ENCODE measurements around the gene AMACR.
"Not testable (repeated sequence)": the region's sequence is repeated elsewhere in the genome, so short reads cannot be mapped to it uniquely, and the experiment has no call there.

The AMACR gene

DNA sequence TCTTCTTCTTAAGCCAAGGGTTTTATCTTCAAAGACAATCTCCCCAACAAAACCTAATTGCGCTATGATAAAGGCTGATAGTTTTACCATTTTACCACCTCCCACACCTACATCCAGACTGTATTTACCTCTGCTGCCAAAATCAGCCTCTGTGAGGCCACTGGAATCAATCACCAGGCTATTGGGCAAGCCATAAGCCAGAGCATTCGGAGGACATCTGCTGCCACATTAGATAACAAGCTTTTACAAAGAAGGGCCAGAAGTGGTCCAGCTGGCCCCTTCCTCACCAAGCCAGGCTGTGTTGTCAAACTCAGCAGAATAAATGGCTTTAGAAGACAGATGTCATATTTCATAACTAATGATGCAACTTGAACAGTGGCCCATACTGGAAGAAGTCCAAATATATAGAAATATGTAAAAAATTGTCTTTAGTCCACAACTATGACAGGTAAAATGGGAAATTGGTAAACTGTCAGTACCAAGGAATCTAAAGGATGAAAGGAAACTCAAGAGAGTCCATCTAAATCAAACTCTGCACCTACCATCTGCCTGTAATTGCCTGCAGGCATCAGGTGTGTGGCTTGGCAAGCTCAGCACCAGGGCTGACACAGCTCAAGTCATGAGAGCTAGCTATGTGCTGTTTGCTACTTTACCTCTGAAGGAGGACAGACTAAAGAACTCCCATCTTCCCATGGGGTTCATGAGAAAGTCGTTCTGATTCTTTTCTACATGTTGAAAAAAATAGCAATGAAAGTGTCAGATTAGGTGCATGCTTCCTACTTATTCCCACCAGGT, 39.4 kb downstream of the AMACR start:
- no peak for DNase-seq (ENCODE audit: low spot score)

DNA sequence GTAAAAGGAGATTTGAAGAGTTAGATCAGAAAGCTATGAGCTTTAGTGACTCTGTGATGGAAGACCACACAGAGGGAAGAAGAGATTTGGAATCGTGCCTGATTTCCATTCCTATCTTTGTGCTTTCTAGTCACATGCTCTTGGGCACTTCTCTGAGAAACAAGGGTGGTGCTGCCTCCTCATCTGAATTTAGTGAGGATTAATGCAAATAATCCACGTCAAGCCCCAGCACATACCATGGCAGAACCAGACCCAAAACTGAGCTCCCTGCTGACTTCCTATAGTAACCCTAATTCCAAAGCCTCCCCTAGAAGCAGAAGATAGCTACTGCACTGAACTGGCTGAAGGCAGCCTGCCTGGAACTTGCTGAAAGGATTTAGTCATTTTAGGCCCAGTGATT, 41.0 kb downstream of the AMACR start:
- no peak for DNase-seq (ENCODE audit: low spot score)

DNA sequence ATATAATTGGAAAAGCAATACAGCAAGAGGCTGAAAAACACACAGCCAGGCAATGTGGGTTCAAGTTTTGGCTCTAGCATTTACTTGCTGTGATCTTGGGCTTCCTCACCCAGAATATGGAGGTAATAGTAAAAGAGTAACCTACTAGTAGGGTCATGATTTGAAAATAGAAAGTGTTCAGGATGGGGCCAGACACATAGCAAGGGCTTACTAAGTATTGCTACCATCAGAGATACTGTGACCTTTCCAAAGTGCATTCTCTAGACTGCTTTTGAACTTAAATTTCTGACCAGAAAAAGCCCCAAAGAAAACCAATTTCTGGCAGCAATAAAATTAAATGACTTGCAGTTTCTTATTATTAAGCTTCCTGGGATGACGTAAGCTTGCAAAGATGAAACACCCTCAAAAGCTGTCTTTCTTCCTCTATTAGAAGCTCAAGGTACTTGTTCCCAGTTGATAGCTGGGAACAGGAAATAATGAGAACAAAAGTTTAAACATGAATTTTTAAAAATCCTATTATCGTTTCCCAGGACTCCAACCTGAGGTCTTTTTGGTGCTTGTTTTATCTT, 43.6 kb downstream of the AMACR start:
- no peak for DNase-seq (ENCODE audit: low spot score)

DNA sequence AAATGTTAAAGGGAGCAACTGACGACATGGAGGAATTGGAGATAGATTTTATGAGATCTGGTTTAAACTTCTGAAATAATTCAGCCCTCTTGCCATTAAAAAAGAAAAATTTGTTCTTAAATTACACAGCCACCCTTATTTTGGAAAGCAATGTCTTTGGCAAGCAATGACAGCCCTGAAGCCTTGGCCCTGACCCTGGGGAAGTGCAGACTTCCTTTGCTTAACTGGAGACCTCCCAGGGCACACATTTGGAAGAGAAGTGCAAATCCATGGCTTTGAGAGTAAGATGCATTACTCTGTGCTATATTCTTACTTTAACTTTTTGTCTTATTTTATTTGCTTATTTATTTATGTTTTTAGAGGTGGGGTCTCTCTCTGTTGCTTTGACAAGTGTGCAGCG, 49.7 kb downstream of the AMACR start:
- no peak for DNase-seq (ENCODE audit: low spot score)

DNA sequence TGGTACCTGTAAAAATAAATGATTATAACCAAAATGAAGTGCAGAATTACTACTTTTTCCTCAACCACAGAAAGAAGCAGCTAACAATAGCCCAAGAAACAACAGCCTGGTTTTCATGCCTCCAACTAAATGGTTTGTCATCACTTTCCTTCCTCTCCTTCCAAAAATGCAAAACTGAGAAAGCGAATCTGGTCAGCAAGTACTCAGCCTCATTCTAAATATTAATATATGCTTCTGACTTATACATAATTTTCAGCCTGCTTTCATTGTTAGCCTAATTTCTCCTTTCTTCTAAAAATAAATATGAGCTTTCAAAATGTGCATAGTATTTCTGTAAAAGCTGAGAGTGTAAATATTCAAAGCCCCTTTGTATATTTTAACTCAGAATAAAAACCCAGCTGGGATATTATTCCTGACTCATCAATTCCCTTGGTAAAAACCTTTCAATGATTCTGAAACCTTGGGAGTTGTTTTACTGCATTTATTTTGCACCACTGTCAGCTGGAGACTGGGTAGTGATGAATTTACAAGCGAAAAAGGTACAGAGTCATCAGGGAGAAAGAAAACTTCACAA, 50.2 kb downstream of the AMACR start:
- DNase-seq (ENCODE audit: low spot score): no peak

DNA sequence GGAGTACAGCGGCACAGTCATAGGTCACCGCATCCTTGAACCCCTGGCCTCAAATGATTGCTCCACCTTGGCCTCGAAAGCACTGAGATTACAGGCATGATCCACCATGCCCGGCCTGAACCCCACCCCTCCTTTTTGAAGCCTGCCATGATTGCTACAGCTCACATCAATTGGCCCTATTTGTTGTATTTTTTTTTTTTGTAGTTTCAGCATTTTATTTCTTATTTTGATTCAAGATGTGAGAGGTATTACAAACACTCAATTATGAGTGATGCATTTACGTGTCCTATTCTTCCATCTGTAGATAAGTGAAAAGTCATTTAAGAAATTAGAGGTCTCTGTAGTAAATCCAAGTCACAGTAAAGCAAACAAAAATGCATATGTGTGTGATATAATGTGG, 55.7 kb downstream of the AMACR start:
- DNase-seq (ENCODE audit: low spot score): not testable (repeated sequence)

DNA sequence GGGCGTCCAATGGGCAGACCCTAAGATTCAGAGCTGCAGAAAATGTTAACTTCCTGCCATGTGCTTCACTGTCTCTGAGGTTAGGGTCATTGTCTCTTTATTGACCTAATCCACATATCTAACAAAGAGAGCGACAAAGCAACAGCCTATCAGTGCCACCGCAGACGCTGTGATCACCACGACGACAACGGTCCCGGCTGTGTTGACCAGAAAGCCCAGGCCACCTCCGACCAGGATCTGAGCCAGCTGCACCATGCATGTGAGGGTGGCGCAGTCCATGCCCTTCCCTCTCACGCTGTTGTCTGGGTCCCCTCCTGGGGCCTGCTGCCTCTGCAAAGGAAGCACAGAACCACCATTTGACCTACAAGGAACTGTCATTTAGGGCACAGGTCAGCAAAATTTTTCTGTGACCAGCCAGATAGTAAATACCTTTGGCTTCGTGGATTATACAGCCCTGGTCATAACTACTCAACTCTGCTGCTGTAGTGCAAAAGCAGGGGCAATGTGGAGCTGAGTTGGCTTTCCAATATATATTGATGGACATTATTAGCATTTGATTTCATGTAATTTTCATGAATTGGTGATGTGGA, 63.2 kb downstream of the AMACR start:
- DNase-seq (ENCODE audit: low spot score): no peak

DNA sequence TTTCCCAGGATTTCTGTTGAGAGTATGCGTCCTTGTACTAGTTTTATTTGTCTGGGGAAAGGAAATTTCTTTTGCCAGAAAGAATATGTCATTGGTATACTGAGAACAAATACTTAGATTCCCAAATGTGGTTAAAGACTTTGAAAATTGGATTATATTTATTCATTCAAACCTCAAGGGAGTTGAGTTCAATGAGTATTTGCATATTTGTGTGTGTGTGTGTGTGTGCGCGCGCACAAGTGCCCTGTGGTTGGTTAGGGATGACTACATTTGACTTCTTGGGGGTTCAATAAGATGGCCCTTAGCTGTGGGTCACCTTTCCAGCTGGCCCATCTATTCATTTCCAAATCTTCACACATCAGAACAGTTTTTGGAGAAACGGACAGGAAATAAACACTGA, 66.8 kb downstream of the AMACR start:
- no peak for DNase-seq (ENCODE audit: low spot score)

DNA sequence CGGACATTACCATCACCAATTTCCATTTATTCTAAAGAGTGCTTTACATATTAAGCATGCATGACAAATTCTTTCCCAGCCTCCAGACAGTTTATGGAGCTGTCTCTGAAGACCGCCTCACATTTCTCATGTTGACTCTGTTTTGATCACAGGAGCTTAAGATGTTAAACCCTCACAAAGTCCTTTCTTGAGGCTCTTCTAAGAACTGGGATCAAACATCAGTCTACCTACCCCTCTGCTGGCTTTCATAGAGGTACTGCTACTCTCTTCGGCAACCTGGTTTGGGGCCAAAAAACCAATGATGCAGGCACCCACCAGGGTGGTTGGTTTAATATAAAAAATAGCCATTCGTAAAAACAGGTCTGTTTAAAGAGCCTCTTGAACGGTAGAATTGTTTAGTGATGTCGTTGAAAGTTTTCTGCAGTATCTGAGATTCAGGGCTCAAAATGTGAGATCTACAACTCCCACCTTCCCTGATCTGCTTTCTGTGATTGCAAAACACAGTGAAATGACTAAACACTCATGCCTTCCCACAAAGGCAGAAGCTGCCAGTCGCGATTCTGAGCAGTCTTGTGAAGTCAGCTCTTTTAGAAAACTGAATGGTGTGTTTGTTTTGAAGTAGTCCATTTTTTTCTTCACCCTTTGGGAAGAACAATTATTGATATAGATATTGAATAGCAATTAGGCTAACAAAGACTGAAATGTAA, 68.1 kb downstream of the AMACR start:
- DNase-seq (ENCODE audit: low spot score): no peak

DNA sequence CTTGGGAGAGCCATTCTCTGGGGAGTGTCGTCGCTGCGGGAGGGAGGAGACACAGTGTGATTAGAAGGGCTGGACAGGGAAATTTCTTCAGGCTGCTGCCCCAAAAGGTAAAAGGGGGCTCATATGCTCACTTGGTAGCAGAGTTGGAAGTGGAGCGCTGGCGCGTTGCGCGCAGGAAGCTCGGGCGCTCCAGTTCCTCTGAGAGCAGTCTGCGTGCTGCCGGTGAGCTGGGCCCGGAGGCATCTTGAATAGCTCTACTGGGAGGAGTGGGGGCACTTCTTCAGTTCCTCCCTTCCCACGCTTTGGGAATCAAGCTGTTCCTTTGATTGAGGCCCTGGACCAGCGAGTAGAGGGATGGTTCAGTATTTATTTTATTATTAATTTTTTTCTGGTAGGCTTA, 69.0 kb downstream of the AMACR start:
- DNase-seq (ENCODE audit: low spot score): no peak

DNA sequence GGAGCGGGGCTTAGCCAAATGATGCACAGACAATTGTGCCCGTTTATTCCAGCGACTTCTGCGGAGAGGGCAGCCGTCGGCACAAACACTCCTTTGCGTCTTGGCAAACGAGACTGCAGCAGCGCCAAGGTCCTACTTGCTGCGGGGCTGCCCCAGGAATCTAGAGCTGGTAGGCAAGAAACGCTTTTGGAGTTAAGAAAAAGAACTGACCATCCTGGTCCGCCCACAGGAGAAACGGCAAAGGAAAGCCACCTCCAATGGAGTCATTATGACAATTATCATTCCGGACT, 69.4 kb downstream of the AMACR start:
- DNase-seq (ENCODE audit: low spot score): no peak

DNA sequence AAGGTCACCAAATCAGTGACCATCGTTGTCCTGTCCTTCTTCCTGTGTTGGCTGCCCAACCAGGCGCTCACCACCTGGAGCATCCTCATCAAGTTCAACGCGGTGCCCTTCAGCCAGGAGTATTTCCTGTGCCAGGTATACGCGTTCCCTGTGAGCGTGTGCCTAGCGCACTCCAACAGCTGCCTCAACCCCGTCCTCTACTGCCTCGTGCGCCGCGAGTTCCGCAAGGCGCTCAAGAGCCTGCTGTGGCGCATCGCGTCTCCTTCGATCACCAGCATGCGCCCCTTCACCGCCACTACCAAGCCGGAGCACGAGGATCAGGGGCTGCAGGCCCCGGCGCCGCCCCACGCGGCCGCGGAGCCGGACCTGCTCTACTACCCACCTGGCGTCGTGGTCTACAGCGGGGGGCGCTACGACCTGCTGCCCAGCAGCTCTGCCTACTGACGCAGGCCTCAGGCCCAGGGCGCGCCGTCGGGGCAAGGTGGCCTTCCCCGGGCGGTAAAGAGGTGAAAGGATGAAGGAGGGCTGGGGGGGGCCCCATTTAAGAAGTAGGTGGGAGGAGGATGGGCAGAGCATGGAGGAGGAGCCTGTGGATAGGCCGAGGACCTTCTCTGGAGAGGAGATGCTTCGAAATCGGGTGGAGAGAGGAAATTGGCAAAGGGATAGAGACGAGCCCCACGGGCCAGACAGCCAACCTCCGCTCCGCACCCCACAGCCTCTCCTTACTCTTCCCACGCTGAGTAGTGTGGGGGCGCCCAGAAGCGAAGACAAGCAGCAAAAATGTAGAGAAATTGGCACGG, 69.9 kb downstream of the AMACR start:
- no peak for DNase-seq (ENCODE audit: low spot score)

DNA sequence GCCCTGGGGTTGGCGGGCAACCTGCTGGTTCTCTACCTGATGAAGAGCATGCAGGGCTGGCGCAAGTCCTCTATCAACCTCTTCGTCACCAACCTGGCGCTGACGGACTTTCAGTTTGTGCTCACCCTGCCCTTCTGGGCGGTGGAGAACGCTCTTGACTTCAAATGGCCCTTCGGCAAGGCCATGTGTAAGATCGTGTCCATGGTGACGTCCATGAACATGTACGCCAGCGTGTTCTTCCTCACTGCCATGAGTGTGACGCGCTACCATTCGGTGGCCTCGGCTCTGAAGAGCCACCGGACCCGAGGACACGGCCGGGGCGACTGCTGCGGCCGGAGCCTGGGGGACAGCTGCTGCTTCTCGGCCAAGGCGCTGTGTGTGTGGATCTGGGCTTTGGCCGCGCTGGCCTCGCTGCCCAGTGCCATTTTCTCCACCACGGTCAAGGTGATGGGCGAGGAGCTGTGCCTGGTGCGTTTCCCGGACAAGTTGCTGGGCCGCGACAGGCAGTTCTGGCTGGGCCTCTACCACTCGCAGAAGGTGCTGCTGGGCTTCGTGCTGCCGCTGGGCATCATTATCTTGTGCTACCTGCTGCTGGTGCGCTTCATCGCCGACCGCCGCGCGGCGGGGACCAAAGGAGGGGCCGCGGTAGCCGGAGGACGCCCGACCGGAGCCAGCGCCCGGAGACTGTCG, 70.7 kb downstream of the AMACR start:
- DNase-seq (ENCODE audit: low spot score): no peak

DNA sequence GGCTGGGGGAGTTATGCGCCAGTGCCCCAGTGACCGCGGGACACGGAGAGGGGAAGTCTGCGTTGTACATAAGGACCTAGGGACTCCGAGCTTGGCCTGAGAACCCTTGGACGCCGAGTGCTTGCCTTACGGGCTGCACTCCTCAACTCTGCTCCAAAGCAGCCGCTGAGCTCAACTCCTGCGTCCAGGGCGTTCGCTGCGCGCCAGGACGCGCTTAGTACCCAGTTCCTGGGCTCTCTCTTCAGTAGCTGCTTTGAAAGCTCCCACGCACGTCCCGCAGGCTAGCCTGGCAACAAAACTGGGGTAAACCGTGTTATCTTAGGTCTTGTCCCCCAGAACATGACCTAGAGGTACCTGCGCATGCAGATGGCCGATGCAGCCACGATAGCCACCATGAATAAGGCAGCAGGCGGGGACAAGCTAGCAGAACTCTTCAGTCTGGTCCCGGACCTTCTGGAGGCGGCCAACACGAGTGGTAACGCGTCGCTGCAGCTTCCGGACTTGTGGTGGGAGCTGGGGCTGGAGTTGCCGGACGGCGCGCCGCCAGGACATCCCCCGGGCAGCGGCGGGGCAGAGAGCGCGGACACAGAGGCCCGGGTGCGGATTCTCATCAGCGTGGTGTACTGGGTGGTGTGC, 71.4 kb downstream of the AMACR start, which contains the start of gene RXFP3:
RXFP3 (plus strand) TSS at position 6 of the 636 bp plus-strand sequence; CDS start at position 361, 355 bp downstream.
- DNase-seq (ENCODE audit: low spot score): no peak

Data from activated CD4-positive, alpha-beta T cell treated with anti-CD3 and anti-CD28 coated beads, Interleukin-2, Interleukin-4, amounts not matched to agents 100 ng/mL and 50 ng/mL, durations not matched to agents 16 hours and 8 hours (primary cell).